ENCODE measurements around the gene TSR3. TPM values are rescaled to one million over a fixed set of nuclear protein-coding genes. Genes with fewer than 3 reads are reported as not detected.

TSR3 gene
- total RNA-seq, 4 donors from 2014 or later = 41.6 to 147 (median 65.0) TPM

DNA sequence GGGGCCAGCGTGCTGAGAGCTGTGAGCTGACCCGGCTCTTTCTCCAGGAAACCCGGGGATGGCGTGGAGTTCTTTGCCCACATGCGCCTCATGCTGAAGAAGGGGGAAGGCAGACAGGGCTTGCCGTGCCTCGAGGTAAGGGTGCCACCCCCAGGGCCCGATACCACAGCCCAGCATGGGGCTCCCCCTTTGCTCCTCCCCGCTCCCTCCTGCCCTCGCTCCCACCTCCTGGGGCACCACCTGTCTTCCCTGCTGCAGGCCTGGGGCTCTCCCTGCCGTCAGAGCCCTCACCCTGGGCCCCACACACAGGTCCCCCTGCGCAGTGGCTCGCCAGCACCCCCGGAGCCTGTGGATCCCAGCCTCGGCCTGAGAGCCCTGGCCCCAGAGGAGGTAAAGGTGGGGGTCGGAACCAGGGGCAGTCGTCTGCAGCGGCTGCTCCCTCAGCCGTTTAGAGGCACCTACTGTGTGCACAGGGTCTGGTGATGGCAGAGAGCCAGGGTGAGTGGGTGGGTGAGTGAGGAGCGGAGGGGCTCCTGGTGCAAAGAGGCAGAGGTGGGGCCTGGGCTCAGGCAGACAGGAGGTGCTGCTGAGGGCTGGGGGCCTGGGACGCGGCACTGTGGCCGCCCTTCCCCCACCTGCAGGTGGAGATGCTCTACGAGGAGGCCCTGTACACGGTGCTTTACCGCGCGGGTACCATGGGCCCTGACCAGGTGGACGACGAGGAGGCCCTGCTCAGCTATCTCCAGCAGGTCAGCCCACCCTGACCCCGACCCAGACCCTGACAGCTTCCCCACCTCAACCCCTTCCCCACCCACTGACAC, 12.6 kb downstream of the TSR3 start:
- no peak for TF ChIP-seq CTCF (IDR thresholded peaks at IDR 0.05; ENCODE audit: low read depth)

DNA sequence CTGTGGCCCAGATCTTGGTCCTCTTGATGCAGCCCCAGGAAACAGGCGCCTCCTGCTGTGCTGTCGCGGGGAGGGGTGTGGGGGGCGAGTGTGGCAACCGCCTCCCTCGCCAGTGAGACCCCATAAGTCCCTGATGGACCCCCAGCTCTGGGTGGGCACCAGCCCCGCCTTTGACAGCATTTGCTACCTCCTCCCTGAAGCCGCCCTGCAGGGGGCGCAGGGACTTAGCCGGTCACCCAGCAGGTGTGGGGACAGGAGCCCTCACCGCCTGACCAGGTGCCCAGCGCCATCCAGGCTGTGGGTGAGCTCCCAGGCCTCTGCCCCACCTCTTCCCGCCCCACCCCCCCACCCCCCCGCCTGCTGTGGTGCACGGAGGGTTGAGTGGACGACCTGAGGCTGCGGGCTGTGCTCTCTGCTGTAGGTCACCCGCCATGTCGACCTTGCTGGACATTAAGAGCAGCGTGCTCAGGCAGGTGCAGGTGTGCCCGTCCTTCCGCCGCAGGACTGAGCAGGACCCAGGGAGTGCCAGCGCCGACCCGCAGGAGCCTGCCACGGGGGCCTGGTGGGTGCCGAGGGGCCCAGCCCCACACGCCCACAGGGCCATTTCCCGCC, 13.5 kb downstream of the TSR3 start:
- no peak for TF ChIP-seq CTCF (IDR thresholded peaks at IDR 0.05; ENCODE audit: low read depth)

- no peak for TF ChIP-seq CTCF (IDR thresholded peaks at IDR 0.05; ENCODE audit: low read depth)
Observed at GRCh38 chr16:1337486-1337885, 14.2 kb downstream of the TSR3 start.

DNA sequence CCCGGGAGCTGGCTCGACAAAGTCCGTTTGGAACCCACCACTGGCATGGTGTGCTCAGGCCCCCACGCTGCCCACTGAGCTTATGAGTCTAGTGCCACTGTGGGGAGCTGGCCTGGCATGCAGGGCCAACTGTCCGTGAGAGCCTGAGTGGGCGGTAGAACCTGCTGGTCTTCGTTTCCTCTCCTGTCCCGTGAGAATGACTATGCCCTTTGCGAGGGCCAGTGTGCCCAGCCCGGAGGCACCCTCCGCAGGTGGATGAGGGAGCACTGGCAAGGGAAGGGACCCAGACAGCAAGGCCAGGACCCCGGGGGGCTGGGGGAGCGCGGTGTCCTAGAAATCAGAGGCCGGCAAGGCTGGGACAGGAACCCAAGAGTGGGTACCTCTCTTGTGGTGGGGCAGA, 15.1 kb downstream of the TSR3 start:
- TF ChIP-seq CTCF (IDR thresholded peaks at IDR 0.05; ENCODE audit: low read depth) = no peak

DNA sequence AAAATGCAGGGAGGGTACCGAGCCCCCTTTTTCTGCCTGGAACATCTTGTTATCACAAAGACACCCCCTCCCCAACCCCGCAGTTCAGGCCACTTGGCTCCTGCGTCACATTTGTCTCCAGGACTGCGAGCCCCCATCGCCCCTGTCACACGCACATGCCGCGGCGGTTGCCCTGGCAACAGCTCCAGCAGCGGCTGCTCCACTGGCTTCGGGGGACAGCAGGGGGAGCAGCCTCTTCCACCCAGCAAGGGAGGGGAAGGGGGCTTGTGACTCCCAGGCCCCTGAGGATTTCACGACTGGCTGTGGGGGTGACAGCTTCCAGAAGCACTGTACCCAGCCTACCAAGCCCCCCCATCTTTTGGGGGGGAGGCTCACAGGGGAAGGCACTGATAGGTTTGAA, 15.7 kb downstream of the TSR3 start:
- TF ChIP-seq CTCF (IDR thresholded peaks at IDR 0.05; ENCODE audit: low read depth) = no peak

- no peak for TF ChIP-seq CTCF (IDR thresholded peaks at IDR 0.05; ENCODE audit: low read depth)
Observed at GRCh38 chr16:1335211-1335971, 16.3 kb downstream of the TSR3 start.

DNA sequence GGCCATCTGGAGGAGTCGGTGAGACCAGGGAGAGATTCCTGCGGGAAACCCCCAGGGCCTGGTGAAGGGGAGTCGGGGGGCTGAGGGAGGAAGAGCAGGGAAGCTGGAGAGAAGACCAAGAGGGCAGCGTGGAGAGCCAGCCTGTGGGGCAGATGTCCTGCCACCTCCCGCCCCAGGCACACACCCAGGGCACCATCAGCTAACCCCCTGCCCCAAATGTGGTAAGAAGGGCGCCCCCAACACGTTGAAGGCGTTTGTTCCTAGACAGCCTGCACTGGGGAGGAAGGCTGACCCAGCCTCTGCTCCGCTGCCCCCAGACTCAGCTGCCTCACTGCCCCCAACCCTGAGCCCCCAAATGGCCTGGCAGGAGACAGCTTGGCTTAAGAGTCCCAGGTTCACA, 16.9 kb downstream of the TSR3 start:
- TF ChIP-seq CTCF (IDR thresholded peaks at IDR 0.05; ENCODE audit: low read depth) = no peak
